ENCODE results near the gene LRRC23.

Gene LRRC23

DNA sequence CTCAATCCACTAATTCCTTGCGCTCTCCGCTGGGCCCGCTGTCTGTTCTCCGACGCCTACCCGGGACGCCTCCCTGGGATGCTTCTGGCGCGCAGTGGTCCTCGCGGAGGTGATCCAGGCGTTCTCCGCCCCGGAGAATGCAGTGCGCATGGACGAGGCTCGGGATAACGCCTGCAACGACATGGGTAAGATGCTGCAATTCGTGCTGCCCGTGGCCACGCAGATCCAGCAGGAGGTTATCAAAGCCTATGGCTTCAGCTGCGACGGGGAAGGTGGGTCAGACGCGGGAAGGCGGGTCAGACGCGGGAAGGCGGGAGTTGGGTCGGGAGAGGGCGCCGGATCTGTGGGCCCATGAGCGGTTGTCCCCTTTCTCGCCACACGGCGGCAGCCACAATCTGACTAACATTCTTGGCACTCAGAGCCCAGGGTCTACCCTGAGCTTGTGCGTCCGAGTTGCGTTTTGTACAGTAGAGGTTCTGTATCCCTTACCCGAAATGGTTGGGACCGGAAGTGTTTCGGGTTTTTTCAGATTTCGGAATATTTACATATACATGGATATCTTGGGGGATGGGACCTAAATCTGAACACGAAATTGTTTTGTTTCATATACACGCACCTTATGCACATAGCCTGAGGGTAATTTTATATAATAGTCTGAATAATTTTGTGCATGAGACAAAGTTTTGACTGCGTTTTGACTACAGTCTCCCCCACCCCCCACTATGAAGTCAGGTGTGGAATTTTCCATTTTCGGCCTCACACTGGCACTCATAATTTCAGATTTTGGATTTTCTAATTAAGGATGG, 40.0 kb downstream of the LRRC23 start:
- DNase-seq, result peak; percentile 87

GRCh38 chr12:6945613-6946012, 41.0 kb downstream of the LRRC23 start:
- no peak for DNase-seq

DNA sequence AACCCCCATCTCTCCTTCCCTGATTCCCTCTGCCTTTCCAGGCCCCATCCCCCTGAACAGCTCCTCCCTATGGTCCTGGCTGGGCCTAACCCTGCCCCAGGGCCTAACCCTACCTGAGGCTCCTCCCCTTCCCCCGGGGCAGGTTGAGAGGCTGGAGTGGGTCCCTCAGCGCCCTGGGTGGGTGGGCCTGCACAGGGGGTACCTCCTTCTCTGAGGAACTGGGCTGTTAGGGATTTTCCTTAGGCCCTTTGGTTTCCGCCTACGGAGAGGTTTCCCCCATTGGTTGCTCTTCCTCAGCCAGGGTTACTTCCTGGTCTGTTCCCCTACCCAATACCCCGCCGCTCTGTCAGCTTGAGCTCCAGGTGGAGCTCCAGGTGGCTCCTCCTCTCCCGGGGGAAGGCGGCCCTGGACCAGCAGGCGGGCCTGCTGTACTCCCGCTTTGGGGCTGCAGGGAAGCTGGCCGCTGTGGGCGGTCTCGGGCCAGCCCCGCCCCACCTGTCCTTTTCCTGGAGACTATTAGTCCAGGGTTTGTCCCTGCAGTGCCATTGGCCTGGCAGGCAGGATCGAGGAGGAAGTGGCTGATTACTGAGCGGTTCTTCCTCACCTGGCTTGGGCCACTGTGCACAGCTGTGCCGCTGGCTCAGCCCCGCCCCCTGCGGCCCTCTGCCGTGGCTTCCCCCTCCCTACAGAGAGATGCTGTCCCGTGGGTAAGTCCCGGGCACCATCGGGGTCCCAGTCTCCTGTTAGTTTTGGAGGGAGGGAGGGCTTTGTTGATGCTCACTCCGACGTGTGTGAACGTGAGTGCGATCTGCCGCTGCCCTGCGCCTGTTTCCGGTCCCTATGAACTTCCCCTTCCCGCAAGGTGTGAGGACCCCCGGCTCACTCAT, 41.7 kb downstream of the LRRC23 start:
- peak; percentile 66 for DNase-seq

DNA sequence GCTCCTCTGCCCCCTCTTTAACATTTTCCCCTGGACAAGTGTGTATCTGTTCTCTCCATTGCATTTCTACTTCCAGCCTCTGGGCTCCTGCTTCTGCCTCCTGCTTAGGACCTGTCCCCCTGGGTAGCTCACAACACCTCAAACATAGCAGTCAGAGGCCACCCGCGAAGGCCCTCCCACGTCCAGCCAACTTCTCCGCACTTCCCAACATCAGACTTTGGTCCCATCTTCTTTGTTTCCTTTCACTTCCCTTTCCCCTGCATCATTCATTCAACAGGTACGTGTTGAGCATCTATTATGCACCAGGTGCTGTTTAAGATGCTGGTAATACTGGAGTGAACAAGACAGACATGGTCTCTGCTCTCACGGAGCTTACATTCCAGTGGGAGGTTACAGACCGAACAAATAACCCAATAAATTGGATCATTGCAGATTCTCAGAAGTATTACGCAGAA, 42.3 kb downstream of the LRRC23 start:
- DNase-seq, result no peak

DNA sequence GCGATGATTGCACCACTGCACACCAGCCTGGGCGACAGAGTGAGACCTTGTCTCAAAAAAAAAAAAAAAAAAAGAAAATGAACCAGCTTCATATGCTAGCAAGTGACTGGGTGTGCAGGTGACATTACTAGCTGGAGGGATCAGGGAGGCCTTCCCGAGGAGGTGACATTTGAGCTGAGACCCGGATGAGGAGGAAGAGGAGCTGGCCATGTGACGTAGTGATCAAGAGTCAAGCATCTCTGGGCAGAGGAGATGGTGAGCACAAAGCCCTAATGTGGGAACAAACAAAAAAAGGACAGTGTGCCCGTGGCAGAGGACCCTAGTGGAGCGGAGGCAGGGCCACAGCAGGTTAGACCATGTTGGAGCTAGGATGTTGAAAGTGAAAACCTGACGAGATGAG, 43.0 kb downstream of the LRRC23 start:
- DNase-seq, result no peak

DNA sequence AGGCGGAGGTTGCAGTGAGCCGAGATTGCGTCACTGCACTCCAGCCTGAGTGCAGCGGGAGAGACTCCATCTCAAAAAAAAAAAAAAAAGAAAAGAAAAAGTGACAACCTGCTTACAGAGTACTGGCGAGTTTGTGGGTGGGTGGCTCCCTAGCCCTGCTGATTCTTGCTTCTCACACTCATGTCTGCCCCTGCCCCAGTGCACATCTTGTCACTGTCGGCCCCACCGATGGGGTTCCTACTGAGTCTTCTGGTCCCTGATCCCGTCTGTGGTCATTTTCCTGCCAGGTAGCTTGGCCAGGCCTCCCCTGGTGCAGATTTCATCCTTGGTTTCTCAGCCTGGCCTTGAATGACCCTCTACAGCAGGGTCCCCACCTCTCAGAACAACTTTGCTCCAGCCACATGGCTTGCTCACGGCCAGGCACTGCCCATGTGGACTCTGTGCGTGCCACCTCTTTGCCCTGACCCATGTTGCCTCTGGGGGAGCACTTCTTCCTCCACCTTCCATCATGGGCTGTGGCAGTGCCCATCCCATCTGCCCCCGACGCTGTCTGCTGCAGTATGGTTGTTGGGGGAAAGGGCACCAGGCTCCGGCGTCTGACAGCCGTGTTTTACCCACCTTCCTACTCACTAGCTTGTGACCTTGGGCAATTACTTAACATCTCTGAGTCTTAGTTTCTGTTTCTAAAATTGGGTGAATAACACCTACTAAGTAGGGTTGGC, 44.4 kb downstream of the LRRC23 start:
- peak; percentile 47 for DNase-seq

DNA sequence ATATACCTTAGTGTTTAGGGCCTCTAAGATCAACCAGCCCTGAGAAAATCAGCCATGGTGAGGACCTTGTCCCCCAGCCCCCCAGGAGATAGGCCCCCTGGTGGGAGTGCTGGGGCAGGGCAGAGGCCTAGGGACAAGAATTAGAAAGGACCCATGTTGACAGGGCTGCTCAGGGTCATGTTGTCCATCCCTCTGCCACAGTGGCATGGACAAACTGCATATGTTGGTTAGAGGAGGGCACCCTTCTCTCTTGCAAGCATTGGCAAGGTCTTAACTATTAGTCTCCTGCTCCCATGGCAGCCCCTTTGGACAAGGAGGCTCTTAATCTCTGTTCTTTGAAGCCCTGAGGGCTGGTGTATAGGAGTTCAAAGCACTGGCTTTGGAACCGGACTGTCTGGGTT, 45.8 kb downstream of the LRRC23 start:
- DNase-seq, result peak; percentile 51

- peak; percentile 60 for DNase-seq
Measured at GRCh38 chr12:6950811-6951540, 46.4 kb downstream of the LRRC23 start, which contains the start of gene PTPN6. PTPN6 (plus strand) TSS chr12:6951356; CDS start chr12:6951513, 157 bp downstream.

- peak; percentile 31 for DNase-seq
Measured at GRCh38 chr12:6951551-6952120, 47.0 kb downstream of the LRRC23 start.

- DNase-seq, result peak; percentile 58
Measured at GRCh38 chr12:6952121-6952862, 47.7 kb downstream of the LRRC23 start.

DNA sequence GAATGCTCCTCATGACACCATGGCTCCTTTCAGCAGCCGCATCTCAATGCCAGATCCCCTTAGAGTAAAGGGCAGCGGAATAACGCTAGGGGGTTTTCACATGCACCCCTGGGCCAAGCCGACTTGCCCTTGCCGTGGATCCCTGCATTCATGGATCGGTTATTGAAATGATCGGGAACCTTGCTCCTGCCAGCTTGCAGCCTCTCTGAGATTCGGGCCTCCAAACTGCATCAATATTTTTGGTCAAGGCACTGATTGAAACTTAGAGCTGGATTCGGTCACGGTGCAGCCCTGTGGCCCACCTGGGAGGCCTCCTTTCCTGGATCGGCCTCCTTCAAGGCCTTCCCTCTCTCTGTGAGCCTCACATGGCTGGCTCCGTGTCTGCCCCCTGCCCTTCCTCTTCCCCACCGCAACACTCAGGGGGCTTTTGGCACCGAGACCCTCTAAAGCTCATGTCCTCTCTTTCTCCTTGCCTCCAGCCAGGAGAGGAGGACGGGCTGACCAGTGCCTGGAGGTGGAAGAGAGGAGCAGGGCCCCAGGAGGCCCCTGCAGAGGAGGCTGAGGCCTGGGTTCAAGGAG, 48.3 kb downstream of the LRRC23 start:
- peak; percentile 52 for DNase-seq

DNA sequence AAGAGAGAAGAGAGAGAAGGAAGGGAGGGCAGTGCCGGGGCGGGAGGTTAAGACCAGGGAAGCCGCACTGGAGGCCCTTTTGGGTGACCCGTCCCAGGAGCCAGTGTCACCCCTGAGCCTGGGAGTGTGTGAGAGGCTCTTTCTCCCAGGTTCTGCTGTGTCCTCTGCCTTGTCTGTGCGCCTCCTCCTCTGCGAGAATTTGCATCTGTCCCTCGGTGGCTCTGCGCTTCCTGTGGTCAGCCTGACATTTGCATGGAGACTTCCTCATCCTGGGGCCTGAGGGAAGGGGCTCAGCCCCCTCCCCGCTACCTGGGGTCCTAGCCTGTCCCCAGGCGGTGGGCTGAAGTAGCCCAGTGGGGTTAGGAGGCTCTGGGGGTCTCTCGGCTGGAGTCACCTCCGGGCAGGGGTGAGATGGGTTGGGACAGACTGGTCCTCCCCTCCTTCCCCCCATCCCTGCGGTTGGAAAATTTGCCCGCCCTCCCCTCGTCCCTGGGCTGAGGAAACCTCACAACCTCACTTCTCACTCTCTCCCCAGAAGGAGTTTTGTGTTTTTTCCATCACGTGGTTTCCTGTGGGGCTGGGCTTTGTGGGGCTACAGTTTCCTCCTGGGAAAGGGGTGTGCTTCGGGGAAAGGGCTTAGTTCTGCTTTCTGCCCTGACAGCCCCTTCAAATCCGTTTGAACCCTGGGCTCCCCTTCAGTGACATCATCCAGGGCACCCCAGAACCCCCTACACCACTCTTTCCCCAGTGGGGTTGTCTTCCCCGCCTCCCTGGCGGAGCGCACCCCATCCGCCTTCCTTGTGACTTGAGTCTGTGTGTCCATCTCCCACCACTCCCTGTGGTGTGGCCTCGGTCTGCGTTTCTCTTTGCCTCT, 49.1 kb downstream of the LRRC23 start:
- DNase-seq, result peak; percentile 78

DNA sequence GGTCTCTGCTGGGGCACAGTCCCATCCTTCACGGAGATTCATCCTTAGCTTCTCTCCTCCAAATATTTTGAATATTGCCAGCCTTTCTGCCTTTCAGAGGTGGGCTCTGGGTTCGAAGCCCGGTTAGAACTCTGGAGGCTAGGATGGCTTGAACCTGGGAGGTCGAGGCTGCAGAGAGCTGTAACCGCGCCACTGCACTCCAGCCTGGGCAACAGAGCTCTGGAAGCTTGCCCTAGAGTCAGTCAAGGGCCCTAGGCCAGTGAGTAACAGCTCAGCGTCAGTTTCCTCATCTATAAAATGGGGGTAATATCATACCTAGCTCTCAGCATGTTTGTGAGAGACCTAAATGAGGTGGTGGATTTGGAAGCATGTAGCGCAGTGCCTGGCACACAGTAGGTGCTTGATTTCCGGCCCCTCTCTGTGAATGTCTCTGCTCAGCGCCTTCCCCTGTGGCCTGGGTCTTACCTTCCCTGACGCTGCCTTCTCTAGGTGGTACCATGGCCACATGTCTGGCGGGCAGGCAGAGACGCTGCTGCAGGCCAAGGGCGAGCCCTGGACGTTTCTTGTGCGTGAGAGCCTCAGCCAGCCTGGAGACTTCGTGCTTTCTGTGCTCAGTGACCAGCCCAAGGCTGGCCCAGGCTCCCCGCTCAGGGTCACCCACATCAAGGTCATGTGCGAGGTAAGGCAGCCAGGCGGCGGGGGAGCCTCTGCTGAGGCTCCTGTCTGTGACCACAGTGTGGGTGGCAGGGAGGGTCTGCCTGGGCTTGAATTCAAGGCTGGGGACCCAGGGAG, 49.9 kb downstream of the LRRC23 start:
- DNase-seq, result peak; percentile 42

- no peak for DNase-seq
Measured at GRCh38 chr12:6955108-6956020, 50.7 kb downstream of the LRRC23 start.

DNA sequence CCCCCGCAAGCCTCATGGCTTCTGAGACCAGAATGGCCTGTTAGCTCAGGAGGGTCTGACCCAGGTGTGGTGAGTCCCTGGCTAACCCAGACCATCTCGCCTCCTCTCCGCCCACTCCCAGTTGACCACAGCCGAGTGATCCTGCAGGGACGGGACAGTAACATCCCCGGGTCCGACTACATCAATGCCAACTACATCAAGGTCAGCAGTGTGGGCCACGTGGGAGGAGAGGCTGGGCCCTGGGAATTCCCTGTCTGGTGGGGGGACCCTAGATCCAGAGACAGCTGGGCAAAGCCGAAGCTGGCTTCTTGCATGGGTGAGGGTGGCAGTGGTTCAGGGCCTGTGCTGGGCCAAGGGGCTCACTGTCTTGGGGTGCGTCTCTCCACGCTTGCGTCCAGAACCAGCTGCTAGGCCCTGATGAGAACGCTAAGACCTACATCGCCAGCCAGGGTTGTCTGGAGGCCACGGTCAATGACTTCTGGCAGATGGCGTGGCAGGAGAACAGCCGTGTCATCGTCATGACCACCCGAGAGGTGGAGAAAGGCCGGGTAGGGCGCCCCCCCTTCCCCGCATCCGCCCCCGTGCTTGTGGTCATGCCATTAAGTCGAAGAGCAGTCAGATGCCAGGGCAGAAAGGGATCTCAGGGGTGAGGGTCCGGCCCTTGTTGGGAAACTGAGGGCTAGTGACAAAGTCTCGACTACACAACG, 51.6 kb downstream of the LRRC23 start:
- DNase-seq, result no peak

DNA sequence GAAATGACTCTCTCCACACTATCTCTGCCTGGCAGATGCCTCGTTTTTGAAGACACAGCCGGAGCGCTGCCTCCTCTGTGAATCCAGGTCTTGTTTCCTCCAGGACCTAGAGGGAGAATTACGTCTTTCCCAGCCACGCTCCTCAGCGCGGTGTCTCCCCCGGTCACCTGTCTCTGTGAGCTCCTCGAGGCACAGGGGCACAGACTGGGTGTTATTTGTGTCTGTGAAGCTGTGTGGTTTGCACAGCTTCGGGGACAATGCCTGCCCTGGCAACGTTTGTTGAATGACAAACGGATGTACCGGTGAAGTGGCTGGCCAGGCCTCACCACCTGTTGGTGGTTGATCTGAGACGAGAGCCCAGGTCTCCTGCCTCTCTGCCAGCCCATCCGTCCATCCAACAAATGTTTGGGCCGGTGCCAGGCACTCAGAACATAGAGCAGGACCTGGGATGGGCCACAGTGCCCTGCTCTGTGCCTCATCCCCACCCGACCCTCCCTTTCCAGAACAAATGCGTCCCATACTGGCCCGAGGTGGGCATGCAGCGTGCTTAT, 52.6 kb downstream of the LRRC23 start:
- DNase-seq, result peak; percentile 48
